Measurements from ENCODE around the gene PEPD. TPM values are rescaled to one million over a fixed set of nuclear protein-coding genes. Genes with fewer than 3 reads are reported as not detected.
A peak's percentile ranks its signal among the peaks of the same experiment; 100 is the strongest.

PEPD gene
- total RNA-seq, 1 experiment from 2014 or later = 18.3 TPM

DNA sequence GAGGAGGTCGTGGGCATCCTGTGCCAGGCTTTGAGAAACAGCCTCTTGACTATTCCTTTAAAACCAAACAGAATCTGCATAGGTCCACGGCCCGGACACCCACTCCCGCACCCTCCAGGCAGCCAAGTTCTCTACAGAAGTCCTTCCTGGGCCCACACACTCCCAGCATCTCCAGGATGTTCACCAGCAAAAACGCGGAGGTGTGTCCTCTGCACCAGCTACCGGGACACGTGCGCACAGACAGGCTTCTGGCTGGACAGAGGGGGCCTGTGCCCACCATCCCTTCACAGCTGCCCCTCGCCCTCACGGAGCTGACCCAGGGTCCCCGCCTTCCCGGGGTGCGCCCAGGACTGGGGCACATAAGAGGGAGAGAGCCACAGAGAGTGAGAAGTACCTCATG is 103.8 kb downstream of the PEPD start:
- intact Hi-C loops (cut with micrococcal nuclease) = loop anchor here (5.0 kb wide), 1 partner anchor 355 kb away; no protein-coding TSS in a partner anchor
- no peaks in the 10 kb centered on the region for H3K27me3 Mint-ChIP-seq (ENCODE audit: insufficient read depth, unreplicated experiment)
- no peak overlapping the region for H3K27ac Mint-ChIP-seq (ENCODE audit: low read depth, unreplicated experiment)
- H3K36me3 Mint-ChIP-seq (ENCODE audit: insufficient read depth, unreplicated experiment) = no peaks in the 10 kb centered on the region
- no peaks in the 10 kb centered on the region for H3K9me3 Mint-ChIP-seq (ENCODE audit: unreplicated experiment)
- no TSS peak for BruUV-seq (replicated peaks)
- TF ChIP-seq, protein P1, sequence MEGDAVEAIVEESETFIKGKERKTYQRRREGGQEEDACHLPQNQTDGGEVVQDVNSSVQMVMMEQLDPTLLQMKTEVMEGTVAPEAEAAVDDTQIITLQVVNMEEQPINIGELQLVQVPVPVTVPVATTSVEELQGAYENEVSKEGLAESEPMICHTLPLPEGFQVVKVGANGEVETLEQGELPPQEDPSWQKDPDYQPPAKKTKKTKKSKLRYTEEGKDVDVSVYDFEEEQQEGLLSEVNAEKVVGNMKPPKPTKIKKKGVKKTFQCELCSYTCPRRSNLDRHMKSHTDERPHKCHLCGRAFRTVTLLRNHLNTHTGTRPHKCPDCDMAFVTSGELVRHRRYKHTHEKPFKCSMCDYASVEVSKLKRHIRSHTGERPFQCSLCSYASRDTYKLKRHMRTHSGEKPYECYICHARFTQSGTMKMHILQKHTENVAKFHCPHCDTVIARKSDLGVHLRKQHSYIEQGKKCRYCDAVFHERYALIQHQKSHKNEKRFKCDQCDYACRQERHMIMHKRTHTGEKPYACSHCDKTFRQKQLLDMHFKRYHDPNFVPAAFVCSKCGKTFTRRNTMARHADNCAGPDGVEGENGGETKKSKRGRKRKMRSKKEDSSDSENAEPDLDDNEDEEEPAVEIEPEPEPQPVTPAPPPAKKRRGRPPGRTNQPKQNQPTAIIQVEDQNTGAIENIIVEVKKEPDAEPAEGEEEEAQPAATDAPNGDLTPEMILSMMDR (IDR thresholded peaks at IDR 0.05; ENCODE audit: unreplicated experiment) = no peak
- CTCF ChIA-PET = interaction anchor here (0.6 to 28.9 kb wide), 11 partner anchors 8 to 1190 kb away, joined by 3 to 530 read pairs (median 7); no protein-coding TSS in a partner anchor
- H3K4me3 Mint-ChIP-seq (ENCODE audit: unreplicated experiment) = no peak overlapping the region
- no peaks in the 10 kb centered on the region for H3K4me1 Mint-ChIP-seq (ENCODE audit: insufficient read depth, unreplicated experiment)
- POLR2A ChIA-PET = no interaction called here
- DNase-seq (ENCODE audit: unreplicated experiment) = no peak

DNA sequence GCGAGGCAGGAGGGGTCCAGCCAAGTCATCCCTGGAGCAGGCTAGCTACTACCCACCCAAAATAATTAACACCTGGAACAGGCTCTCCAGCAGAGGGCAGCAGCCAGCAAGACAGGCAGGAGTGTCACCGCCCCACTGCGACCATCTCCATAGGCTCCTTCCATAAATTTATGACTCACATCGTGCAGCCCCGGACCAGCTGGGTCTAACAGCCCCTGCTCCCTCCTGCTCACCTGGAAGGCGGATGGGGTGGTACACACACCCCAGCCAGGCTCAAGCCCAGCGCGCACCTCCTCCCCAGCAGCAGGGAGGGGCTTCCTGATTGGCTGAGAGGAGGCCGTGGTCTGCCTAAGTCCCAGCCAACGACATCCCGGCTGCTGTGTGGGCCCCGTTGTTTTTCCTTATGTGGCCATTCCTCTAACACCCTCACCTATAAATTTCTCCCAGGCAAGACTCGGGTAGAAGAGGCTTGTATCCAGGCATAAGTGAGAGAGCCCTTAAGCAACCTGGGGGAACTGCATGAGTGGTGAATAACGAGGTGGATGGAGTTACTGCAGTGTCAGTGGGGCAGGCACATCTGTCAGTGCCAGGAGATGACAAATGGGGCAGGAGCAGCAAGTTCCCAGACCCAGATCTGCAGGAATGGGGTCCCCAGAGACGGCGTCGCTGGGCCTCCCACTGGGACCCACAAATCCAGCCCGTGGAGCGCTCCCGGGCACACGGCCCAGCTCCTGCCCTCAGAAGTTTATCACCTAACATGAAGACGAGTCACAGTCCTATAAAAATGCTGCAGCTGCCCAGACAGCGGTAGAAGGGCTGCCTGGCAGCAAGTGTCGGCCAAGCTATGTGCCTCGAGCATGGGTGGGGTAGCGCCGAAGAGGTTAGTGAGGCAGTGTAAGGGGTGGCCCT is 105.0 kb downstream of the PEPD start:
- H3K4me1 Mint-ChIP-seq (ENCODE audit: insufficient read depth, unreplicated experiment) = no peaks in the 10 kb centered on the region
- BruUV-seq (replicated peaks) = no TSS peak
- no peak overlapping the region for H3K4me3 Mint-ChIP-seq (ENCODE audit: unreplicated experiment)
- H3K27me3 Mint-ChIP-seq (ENCODE audit: insufficient read depth, unreplicated experiment) = no peaks in the 10 kb centered on the region
- POLR2A ChIA-PET = no interaction called here
- no peaks in the 10 kb centered on the region for H3K36me3 Mint-ChIP-seq (ENCODE audit: insufficient read depth, unreplicated experiment)
- intact Hi-C loops (cut with micrococcal nuclease) = loop anchor here (5.0 kb wide), 1 partner anchor 356 kb away; no protein-coding TSS in a partner anchor
- no peak overlapping the region for H3K27ac Mint-ChIP-seq (ENCODE audit: low read depth, unreplicated experiment)
- TF ChIP-seq, protein P1 (IDR thresholded peaks at IDR 0.05; ENCODE audit: unreplicated experiment) = peak; percentile 70
- CTCF ChIA-PET = interaction anchor here (0.6 to 28.9 kb wide), 35 partner anchors 8 to 727 kb away, joined by 3 to 530 read pairs (median 4); no protein-coding TSS in a partner anchor
- peak; percentile 74 for DNase-seq (ENCODE audit: unreplicated experiment)
- no peaks in the 10 kb centered on the region for H3K9me3 Mint-ChIP-seq (ENCODE audit: unreplicated experiment)

DNA sequence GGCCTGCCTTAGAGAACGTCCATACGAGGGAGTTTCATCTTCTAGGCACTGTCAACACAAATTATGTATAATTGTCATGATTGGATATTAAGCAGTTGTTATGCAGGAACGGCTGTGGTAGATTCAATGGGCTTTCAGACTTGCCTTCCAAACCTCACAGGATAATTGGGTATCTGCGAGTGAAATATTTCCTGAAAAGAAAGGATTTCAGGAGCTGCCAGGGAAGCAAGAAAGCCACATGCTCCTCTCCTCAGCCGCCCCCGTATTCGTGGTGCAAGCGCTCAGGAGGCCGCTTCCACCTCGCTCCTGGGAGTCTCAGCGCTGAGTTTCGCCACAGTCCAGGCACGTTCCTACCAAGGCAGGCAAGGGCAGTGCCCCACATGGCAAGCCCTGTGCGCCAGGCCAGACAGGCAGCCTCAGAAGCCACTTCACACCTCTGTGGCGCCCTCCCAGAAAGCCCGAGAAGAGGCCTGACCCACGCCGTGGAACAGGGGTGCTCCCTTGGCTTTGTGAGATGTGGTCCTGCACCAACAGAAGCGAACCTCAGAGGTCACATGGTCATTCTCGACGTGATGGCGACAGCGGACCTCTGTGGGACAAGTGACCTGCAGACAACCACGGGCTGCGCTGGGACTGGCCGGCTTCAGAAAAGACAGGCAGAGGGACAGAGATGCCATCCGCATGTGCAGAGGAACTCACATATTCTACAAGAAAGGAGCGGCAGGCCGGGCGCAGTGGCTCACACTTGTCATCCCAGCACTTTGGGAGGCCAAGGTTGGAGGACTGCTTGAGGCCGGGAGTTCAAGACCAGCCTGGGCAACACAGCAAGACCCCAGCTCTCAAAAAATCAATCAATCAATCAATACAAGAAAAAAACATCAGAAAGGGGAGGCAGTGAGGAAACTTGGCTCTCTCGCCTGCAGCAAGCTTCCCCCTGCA is 106.7 kb downstream of the PEPD start:
- intact Hi-C loops (cut with micrococcal nuclease) = loop anchor here (5.0 kb wide), 1 partner anchor 357 kb away; no protein-coding TSS in a partner anchor
- CTCF ChIA-PET = interaction anchor here (0.5 to 28.9 kb wide), 28 partner anchors 8 to 991 kb away, joined by 3 to 530 read pairs (median 4); no protein-coding TSS in a partner anchor
- Mint-ChIP-seq H3K27ac (ENCODE audit: low read depth, unreplicated experiment) (no peak overlapping the region), H3K4me1 (ENCODE audit: insufficient read depth, unreplicated experiment) (no peaks in the 10 kb centered on the region), H3K36me3 (ENCODE audit: insufficient read depth, unreplicated experiment) (no peaks in the 10 kb centered on the region), H3K4me3 (ENCODE audit: unreplicated experiment) (no peak overlapping the region), H3K27me3 (ENCODE audit: insufficient read depth, unreplicated experiment) (no peaks in the 10 kb centered on the region), H3K9me3 (ENCODE audit: unreplicated experiment) (no peaks in the 10 kb centered on the region)
- POLR2A ChIA-PET = no interaction called here
- TF ChIP-seq, protein P1 (IDR thresholded peaks at IDR 0.05; ENCODE audit: unreplicated experiment) = no peak
- DNase-seq (ENCODE audit: unreplicated experiment) = no peak
- no TSS peak for BruUV-seq (replicated peaks)

Measured in MCF 10A (cell line).